ENCODE measurements around the gene MROH2B. TPM values are rescaled to one million over a fixed set of nuclear protein-coding genes. Genes with fewer than 3 reads are reported as not detected.

Gene MROH2B
- total and polyA plus RNA-seq, 5 donors from 2014 or later: not detected

DNA sequence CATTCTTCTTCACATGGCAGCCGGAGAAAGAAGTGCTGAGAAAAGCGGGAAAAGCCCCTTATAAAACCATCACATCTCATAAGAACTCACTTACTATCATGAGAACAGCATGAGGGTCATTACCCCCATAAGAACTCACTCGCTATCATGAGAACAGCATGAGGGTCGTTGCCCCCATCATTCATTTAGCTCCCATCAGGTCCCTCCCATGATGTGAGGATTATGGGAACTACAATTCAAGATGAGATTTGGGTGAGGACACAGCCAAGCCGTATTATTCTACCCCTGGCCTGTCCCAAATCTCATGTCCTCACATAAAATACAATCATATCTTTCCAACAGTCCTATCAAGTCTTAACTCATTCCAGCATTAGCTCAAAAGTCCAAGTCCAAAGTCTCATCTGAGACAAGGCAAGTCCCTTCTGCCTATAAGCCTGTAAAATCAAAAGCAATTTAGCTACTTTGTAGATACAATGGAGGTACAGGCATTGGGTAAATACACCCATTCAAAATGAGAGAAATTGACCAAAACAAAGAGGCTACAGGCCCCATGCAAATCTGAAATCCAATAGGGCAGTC is 79.1 kb downstream of the MROH2B start:
- no peaks in the 10 kb centered on the region for H3K4me1 ChIP-seq (ENCODE audit: control insufficient read depth, insufficient read depth, low read length, poor library complexity, severe bottlenecking)
- Mint-ChIP-seq H3K9me3 (peaks cover 0 to 5% (median 1%) of the 10 kb centered on the region in 7 donors), H3K36me3 (no peaks in the 10 kb centered on the region), H3K4me3 (no peak overlapping the region), H3K27me3 (peaks cover 9% of the 10 kb centered on the region), H3K4me1 (no peaks in the 10 kb centered on the region), H3K27ac (no peak overlapping the region)
- no peaks in the 10 kb centered on the region for H3K27me3 ChIP-seq (ENCODE audit: control insufficient read depth, insufficient read depth, low read length)
- ATAC-seq (ENCODE audit: low read depth in 2 of 2): no peak
- no peak overlapping the region for H3K4me3 ChIP-seq (ENCODE audit: low read depth, low read length)
- peaks cover 0 to 4% of the 10 kb centered on the region in 2 experiments for H3K9me3 ChIP-seq (ENCODE audit: control insufficient read depth in 2 of 2, low read length in 2 of 2)
- no peak for DNase-seq
- no peaks in the 10 kb centered on the region for H3K36me3 ChIP-seq (ENCODE audit: control insufficient read depth, insufficient read depth, low read length)
- no peak overlapping the region for H3K27ac ChIP-seq (ENCODE audit: insufficient read depth, low read length, poor library complexity, severe bottlenecking)

DNA sequence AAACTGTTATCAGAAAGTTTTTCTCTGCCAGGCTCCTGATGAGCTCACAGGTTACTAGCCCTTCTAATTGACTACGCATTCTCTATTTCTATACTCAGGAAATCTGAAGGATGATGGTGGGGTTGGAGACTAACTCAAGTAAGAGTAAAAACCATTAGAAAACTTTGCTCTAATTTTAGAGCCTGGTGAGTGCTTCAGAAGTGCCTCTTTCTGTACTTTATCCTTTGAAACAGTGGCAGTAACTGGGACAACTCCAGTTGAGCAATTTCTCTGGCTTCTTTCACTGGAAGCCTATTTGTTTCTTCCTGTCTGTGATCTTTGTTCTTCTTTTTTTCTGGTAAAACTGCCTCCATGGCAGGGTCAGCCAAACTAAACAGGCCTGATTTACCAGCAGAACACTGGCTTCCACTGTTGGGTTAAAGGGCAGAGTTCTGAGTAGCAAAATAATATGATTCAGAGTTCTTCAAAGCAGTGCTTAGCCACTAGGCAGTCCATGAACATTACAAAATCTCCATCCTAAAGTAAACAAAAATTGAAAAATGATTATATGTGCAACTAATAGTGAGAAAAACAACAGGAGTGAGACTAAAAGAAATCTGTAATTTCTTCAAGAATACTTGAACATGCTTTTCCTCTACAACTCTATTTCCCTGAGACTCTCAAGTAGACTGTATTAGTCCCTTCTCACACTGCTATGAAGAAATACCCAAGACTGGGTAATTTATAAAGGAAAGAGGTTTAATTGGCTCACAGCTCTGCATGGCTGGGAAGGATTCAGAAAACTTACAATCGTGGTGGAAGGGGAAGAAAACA is 79.8 kb downstream of the MROH2B start:
- no peak overlapping the region for H3K4me3 ChIP-seq (ENCODE audit: low read depth, low read length)
- H3K36me3 ChIP-seq (ENCODE audit: control insufficient read depth, insufficient read depth, low read length): no peaks in the 10 kb centered on the region
- no peak overlapping the region for H3K27ac ChIP-seq (ENCODE audit: insufficient read depth, low read length, poor library complexity, severe bottlenecking)
- H3K27ac Mint-ChIP-seq: no peak overlapping the region
- H3K9me3 ChIP-seq (ENCODE audit: control insufficient read depth in 2 of 2, low read length in 2 of 2): peaks cover 0 to 4% of the 10 kb centered on the region in 2 experiments
- peaks cover 9% of the 10 kb centered on the region for H3K27me3 Mint-ChIP-seq
- no peaks in the 10 kb centered on the region for H3K4me1 ChIP-seq (ENCODE audit: control insufficient read depth, insufficient read depth, low read length, poor library complexity, severe bottlenecking)
- peaks cover 0 to 9% (median 1%) of the 10 kb centered on the region in 7 donors for H3K9me3 Mint-ChIP-seq
- H3K27me3 ChIP-seq (ENCODE audit: control insufficient read depth, insufficient read depth, low read length): no peaks in the 10 kb centered on the region
- ATAC-seq (ENCODE audit: low read depth in 2 of 2) (no peak), DNase-seq (no peak)
- H3K4me3 Mint-ChIP-seq: no peak overlapping the region
- no peaks in the 10 kb centered on the region for H3K36me3 Mint-ChIP-seq
- no peaks in the 10 kb centered on the region for H3K4me1 Mint-ChIP-seq

DNA sequence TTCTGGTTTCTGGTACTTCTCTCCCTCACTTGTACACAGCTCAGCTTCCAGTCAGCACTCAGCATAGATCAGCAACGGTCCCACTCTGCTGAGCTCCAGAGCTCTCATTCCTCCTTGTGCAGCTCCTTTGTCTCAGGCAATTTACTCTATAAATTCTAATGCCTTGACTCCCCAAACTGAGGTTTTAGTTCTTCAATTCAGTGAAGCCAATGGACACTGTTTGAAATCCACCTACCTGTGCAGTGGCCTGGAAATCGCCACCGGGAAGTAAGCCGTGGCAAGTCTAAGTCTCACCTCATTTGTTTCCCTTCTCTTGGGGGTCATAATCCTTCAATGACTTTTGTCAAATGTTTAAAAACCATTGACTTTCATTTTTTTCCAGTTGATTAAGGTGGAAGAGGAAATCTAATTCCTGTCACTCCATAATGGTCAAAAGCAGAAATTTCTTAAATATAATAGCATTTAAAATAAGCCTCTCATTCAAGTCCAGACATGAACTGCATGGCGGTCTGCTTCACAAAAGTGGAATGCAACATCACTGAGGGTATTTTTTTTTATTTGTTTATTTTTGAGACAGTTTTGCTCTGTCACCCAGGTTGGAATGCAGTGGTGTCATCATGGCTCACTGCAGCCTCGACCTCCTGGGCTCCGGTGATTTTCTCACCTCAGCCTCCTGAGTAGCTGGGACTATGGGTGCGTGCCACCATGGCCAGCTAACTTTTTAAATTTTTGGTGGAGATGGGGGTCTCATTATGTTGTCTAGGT is 82.2 kb downstream of the MROH2B start:
- peaks cover 0 to 4% of the 10 kb centered on the region in 2 experiments for H3K9me3 ChIP-seq (ENCODE audit: control insufficient read depth in 2 of 2, low read length in 2 of 2)
- Mint-ChIP-seq H3K27ac (no peak overlapping the region), H3K4me3 (no peak overlapping the region), H3K9me3 (peaks cover 0 to 9% (median 2%) of the 10 kb centered on the region in 7 donors), H3K27me3 (peaks cover 20% of the 10 kb centered on the region), H3K4me1 (no peaks in the 10 kb centered on the region), H3K36me3 (no peaks in the 10 kb centered on the region)
- H3K27ac ChIP-seq (ENCODE audit: insufficient read depth, low read length, poor library complexity, severe bottlenecking): no peak overlapping the region
- no peaks in the 10 kb centered on the region for H3K27me3 ChIP-seq (ENCODE audit: control insufficient read depth, insufficient read depth, low read length)
- no peak overlapping the region for H3K4me3 ChIP-seq (ENCODE audit: low read depth, low read length)
- ATAC-seq (ENCODE audit: low read depth in 2 of 2) (no peak), DNase-seq (no peak)
- no peaks in the 10 kb centered on the region for H3K36me3 ChIP-seq (ENCODE audit: control insufficient read depth, insufficient read depth, low read length)
- H3K4me1 ChIP-seq (ENCODE audit: control insufficient read depth, insufficient read depth, low read length, poor library complexity, severe bottlenecking): no peaks in the 10 kb centered on the region

DNA sequence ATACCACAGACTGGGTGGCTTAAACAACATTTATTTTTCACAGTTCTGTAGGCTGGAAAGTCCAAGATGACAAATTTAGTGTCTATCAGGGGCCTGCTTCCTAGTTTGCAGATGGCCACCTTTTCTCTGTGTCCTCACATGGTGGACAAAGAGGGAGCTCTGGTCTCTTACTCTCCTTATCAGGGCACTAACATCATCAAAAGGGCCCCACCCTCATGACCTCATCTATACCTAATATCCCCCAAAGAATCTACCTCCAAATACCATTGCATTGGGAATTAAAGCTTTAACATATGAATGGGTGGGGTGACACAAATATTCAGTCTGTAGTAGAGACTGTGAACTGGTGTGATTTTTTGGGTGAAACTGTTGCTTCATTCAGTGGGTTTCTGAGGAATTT is 83.8 kb downstream of the MROH2B start:
- H3K27ac Mint-ChIP-seq: no peak overlapping the region
- ATAC-seq (ENCODE audit: low read depth in 2 of 2) (no peak), DNase-seq (no peak)
- no peak overlapping the region for H3K4me3 ChIP-seq (ENCODE audit: low read depth, low read length)
- H3K27me3 Mint-ChIP-seq: peaks cover 16% of the 10 kb centered on the region
- H3K4me1 ChIP-seq (ENCODE audit: control insufficient read depth, insufficient read depth, low read length, poor library complexity, severe bottlenecking): no peaks in the 10 kb centered on the region
- no peaks in the 10 kb centered on the region for H3K36me3 ChIP-seq (ENCODE audit: control insufficient read depth, insufficient read depth, low read length)
- peaks cover 0 to 4% of the 10 kb centered on the region in 2 experiments for H3K9me3 ChIP-seq (ENCODE audit: control insufficient read depth in 2 of 2, low read length in 2 of 2)
- no peak overlapping the region for H3K4me3 Mint-ChIP-seq
- no peaks in the 10 kb centered on the region for H3K27me3 ChIP-seq (ENCODE audit: control insufficient read depth, insufficient read depth, low read length)
- no peak overlapping the region for H3K27ac ChIP-seq (ENCODE audit: insufficient read depth, low read length, poor library complexity, severe bottlenecking)
- no peaks in the 10 kb centered on the region for H3K4me1 Mint-ChIP-seq
- H3K36me3 Mint-ChIP-seq: no peaks in the 10 kb centered on the region
- H3K9me3 Mint-ChIP-seq: peaks cover 0 to 9% (median 2%) of the 10 kb centered on the region in 7 donors

DNA sequence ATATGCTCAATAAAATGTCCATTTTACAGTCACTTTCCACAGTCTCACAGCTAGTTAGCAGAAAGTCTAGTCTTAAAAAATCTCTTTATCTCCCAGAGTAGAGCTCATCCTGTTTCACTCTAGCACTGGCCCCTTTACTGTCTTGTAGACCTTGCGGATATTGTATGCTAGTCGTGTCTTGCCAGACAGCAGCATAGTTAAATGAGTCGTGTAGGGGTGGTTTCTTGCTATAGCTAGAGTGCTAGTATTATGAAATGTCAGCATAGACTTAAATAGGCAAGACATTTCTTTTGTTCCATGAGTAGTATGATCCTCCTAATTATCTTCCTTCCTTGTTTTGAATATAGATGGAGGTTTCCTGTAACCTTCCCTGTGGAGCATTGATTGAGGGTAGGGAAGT is 84.5 kb downstream of the MROH2B start:
- H3K36me3 Mint-ChIP-seq: no peaks in the 10 kb centered on the region
- H3K4me3 ChIP-seq (ENCODE audit: low read depth, low read length): no peak overlapping the region
- no peak for DNase-seq

DNA sequence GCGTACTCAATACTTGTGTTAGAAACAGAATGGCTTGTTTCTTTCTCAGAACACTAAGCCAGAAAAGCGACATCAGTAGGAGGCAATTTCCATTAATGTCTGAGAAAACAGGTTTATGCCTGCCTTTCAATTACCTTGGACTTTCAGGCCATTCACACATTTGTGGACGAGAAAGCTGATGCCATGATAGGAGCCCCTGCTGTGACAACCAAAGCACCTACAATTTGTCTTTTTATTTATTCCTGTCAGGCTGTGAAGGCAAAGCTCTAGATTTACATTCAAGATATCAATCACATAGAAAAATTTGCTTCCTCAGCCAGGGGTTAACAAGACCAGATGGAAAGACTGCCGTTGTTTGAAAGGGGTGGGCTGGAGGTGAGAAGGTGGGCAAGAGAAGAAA is 85.6 kb downstream of the MROH2B start:
- no peaks in the 10 kb centered on the region for H3K4me1 Mint-ChIP-seq

More for the DNA sequence above, 84.5 kb downstream of the MROH2B start:
- Histone ChIP-seq H3K36me3 (ENCODE audit: control insufficient read depth, insufficient read depth, low read length) (no peaks in the 10 kb centered on the region), H3K27ac (ENCODE audit: insufficient read depth, low read length, poor library complexity, severe bottlenecking) (no peak overlapping the region), H3K9me3 (ENCODE audit: control insufficient read depth in 2 of 2, low read length in 2 of 2) (peaks cover 0 to 4% of the 10 kb centered on the region in 2 experiments), H3K4me1 (ENCODE audit: control insufficient read depth, insufficient read depth, low read length, poor library complexity, severe bottlenecking) (no peaks in the 10 kb centered on the region), H3K27me3 (ENCODE audit: control insufficient read depth, insufficient read depth, low read length) (no peaks in the 10 kb centered on the region)
- Mint-ChIP-seq H3K4me3 (no peak overlapping the region), H3K4me1 (no peaks in the 10 kb centered on the region), H3K27ac (no peak overlapping the region), H3K9me3 (peaks cover 0 to 9% (median 3%) of the 10 kb centered on the region in 7 donors), H3K27me3 (peaks cover 18% of the 10 kb centered on the region)
- ATAC-seq (ENCODE audit: low read depth in 2 of 2): no peak

DNA sequence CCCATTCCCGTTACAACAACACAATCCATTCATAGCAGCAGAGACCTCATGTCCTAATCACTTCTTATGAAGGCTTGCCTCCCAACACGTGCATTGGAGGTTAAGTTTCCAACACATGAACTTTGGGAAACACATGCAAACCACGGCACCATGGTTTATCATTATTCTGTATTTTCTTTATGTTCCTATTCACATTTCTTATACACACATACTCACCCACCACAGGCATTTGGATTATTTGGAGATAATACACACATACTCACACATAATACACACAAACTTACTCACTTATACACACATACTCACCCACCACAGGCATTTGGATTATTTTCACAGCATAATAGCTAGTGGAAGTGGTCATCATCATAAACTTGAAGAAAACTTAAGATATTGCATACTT is 86.3 kb downstream of the MROH2B start:
- H3K36me3 Mint-ChIP-seq: no peaks in the 10 kb centered on the region
- H3K27ac ChIP-seq (ENCODE audit: insufficient read depth, low read length, poor library complexity, severe bottlenecking): no peak overlapping the region
- H3K4me3 ChIP-seq (ENCODE audit: low read depth, low read length): no peak overlapping the region
- H3K4me1 Mint-ChIP-seq: no peaks in the 10 kb centered on the region
- no peaks in the 10 kb centered on the region for H3K36me3 ChIP-seq (ENCODE audit: control insufficient read depth, insufficient read depth, low read length)
- H3K4me1 ChIP-seq (ENCODE audit: control insufficient read depth, insufficient read depth, low read length, poor library complexity, severe bottlenecking): no peaks in the 10 kb centered on the region
- peaks cover 20% of the 10 kb centered on the region for H3K27me3 Mint-ChIP-seq
- DNase-seq: no peak
- no peaks in the 10 kb centered on the region for H3K27me3 ChIP-seq (ENCODE audit: control insufficient read depth, insufficient read depth, low read length)
- no peak for ATAC-seq (ENCODE audit: low read depth in 2 of 2)
- no peak overlapping the region for H3K4me3 Mint-ChIP-seq
- peaks cover 0 to 4% of the 10 kb centered on the region in 2 experiments for H3K9me3 ChIP-seq (ENCODE audit: control insufficient read depth in 2 of 2, low read length in 2 of 2)
- H3K9me3 Mint-ChIP-seq: peaks cover 0 to 9% (median 3%) of the 10 kb centered on the region in 7 donors
- H3K27ac Mint-ChIP-seq: no peak overlapping the region

More for the DNA sequence above, 85.6 kb downstream of the MROH2B start:
- peaks cover 0 to 9% (median 3%) of the 10 kb centered on the region in 7 donors for H3K9me3 Mint-ChIP-seq
- H3K27me3 Mint-ChIP-seq: peaks cover 20% of the 10 kb centered on the region
- Histone ChIP-seq H3K9me3 (ENCODE audit: control insufficient read depth in 2 of 2, low read length in 2 of 2) (peaks cover 0 to 4% of the 10 kb centered on the region in 2 experiments), H3K27ac (ENCODE audit: insufficient read depth, low read length, poor library complexity, severe bottlenecking) (no peak overlapping the region), H3K36me3 (ENCODE audit: control insufficient read depth, insufficient read depth, low read length) (no peaks in the 10 kb centered on the region), H3K27me3 (ENCODE audit: control insufficient read depth, insufficient read depth, low read length) (no peaks in the 10 kb centered on the region), H3K4me1 (ENCODE audit: control insufficient read depth, insufficient read depth, low read length, poor library complexity, severe bottlenecking) (no peaks in the 10 kb centered on the region), H3K4me3 (ENCODE audit: low read depth, low read length) (no peak overlapping the region)
- no peaks in the 10 kb centered on the region for H3K36me3 Mint-ChIP-seq
- H3K27ac Mint-ChIP-seq: no peak overlapping the region
- ATAC-seq (ENCODE audit: low read depth in 2 of 2) (no peak), DNase-seq (no peak)
- H3K4me3 Mint-ChIP-seq: no peak overlapping the region
